CD8-positive, alpha-beta memory T cell (primary cell): ENCODE results near the gene TAF1B. TPM values are rescaled to one million over a fixed set of nuclear protein-coding genes. Genes with fewer than 3 reads are reported as not detected.

Source experiments
- CTCF ChIA-PET: fragments of 350-600 bp; sonication (Branson Sonifier 250); formaldehyde crosslinking; loops from one replicate; lab custom pipeline; 2021; ENCODE audit warnings: antibody characterized with exemption; lab: Charles Lee
- POLR2A ChIA-PET: fragments of 350-600 bp; sonication (Branson Sonifier 250); formaldehyde crosslinking; loops from one replicate; lab custom pipeline; 2021; ENCODE audit warnings: antibody characterized with exemption; lab: Charles Lee
- DNase-seq, 5 donors: peaks; one replicate each; pipeline versions ENCODE4 v3.0.0 to v3.0.0-alpha.2; 2020 to 2022; ENCODE audit warnings: mixed read lengths in 1 of 5
- H3K27ac ChIP-seq: one replicate; pipeline ENCODE4 v1.7.0; 2013; ENCODE audit warnings: low read depth, mild to moderate bottlenecking, low read length, moderate library complexity
- H3K27me3 ChIP-seq: 2 replicates; pipeline ENCODE4 v1.7.0; 2013; ENCODE audit warnings: low read length, mild to moderate bottlenecking; ENCODE audit not compliant: insufficient read depth, poor library complexity, severe bottlenecking
- H3K36me3 ChIP-seq: 2 replicates; pipeline ENCODE4 v1.7.0; 2013; ENCODE audit warnings: mild to moderate bottlenecking, low read length, moderate library complexity; ENCODE audit not compliant: insufficient read depth
- H3K4me1 ChIP-seq: 2 replicates; pipeline ENCODE4 v1.7.0; 2013; ENCODE audit warnings: mild to moderate bottlenecking, low read length, moderate library complexity; ENCODE audit not compliant: insufficient read depth
- H3K4me3 ChIP-seq: 2 replicates; pipeline ENCODE4 v1.7.0; 2013; ENCODE audit warnings: mild to moderate bottlenecking, low read length
- H3K9me3 ChIP-seq: 2 replicates; pipeline ENCODE4 v1.7.0; 2013; ENCODE audit warnings: mild to moderate bottlenecking, low read length
- H3K27ac Mint-ChIP-seq, 8 donors: one replicate each; pipeline ENCODE4 v1.8.0; 2020 to 2021; ENCODE audit warnings: mixed read lengths in 8 of 8, mild to moderate bottlenecking in 6 of 8, inconsistent platforms in 3 of 8, moderate library complexity in 3 of 8
- H3K27me3 Mint-ChIP-seq, 2 donors: one replicate each; pipeline ENCODE4 v1.8.0; 2020 to 2021; ENCODE audit warnings: mixed read lengths in 2 of 2, mild to moderate bottlenecking in 1 of 2, moderate library complexity in 1 of 2
- H3K36me3 Mint-ChIP-seq, 3 donors: one replicate each; pipeline ENCODE4 v1.8.0; 2020 to 2021; ENCODE audit warnings: mixed read lengths in 3 of 3, inconsistent platforms in 1 of 3, mild to moderate bottlenecking in 1 of 3
- H3K4me1 Mint-ChIP-seq, 3 donors: one replicate each; pipeline ENCODE4 v1.8.0; 2020 to 2021; ENCODE audit warnings: mixed read lengths in 3 of 3, inconsistent platforms in 1 of 3, mild to moderate bottlenecking in 1 of 3
- H3K4me3 Mint-ChIP-seq, 7 donors: one replicate each; pipeline ENCODE4 v1.8.0; 2020 to 2021; ENCODE audit warnings: mixed read lengths in 7 of 7, mild to moderate bottlenecking in 6 of 7, moderate library complexity in 4 of 7, inconsistent platforms in 2 of 7
- H3K9me3 Mint-ChIP-seq, 5 donors: one replicate each; pipeline ENCODE4 v1.8.0; 2020 to 2022; ENCODE audit warnings: mixed read lengths in 5 of 5, mild to moderate bottlenecking in 3 of 5, moderate library complexity in 2 of 5, inconsistent platforms in 1 of 5
- polyA plus RNA-seq: library from polyadenylated mRNA; unstranded; fragments of 300-500 nt; fragmentation: Illumina TruSeq; gene quantifications from one replicate; pipeline ENCODE4 v1.2.3, GENCODE V29; 2021
- total RNA-seq, 2 experiments: library from RNA; stranded (reverse); gene quantifications; one replicate each; pipeline ENCODE4 v1.2.3, GENCODE V29; 2021

The TAF1B gene
- total and polyA plus RNA-seq, 3 experiments from 2014 or later = 19.1 to 24.3 (median 20.6) TPM

DNA sequence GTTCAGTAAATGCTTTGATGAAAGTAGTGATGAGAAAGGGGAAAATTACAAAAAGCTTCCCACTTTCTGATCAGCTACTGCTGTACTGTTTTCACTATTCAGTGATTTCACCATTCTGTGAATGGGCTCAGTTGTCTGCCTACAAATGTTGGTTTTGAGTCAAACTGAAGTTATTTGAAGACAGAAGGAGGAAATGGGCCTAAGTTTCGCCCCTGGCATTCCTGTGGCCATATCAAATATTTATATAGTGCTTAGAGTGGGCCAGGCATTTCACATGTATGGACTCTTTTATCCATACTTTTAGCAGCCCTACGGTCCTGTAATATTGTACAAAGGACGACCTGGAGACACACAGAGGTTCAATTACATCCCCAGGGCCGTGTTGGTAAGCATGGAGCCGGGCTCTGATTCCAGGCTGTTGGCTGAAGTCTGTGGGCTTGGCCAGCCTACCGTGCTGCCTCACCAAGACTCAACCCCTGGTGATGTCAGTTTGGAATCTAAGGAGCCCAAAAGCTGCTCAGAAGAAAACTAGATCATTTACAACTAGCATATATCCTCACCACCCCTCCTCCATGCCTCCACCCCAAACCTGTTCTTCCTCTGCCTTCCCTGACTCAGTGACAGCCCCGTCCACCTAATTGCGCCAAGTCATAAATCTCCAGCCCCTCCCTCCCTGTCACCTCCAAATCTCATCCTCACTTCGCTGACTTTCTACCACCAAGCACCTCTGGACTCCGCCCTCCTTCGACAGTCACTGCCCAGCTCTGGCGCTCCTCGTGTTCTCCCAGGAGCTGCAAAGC lies 98.1 kb downstream of the TAF1B start:
- no peak overlapping the region for H3K27ac Mint-ChIP-seq
- Histone ChIP-seq H3K9me3 (no peaks in the 10 kb centered on the region), H3K27ac (no peak overlapping the region), H3K4me1 (no peaks in the 10 kb centered on the region), H3K27me3 (no peaks in the 10 kb centered on the region), H3K4me3 (no peak overlapping the region), H3K36me3 (no peaks in the 10 kb centered on the region)
- CTCF ChIA-PET = interaction anchor here (1.3 kb wide), 1 partner anchor 43 kb away, joined by 3 read pairs; no protein-coding TSS in a partner anchor
- peaks cover 4 to 30% of the 10 kb centered on the region in 2 donors for H3K27me3 Mint-ChIP-seq
- POLR2A ChIA-PET = no interaction called here
- H3K4me3 Mint-ChIP-seq = no peak overlapping the region
- no peak for DNase-seq
- no peaks in the 10 kb centered on the region for H3K9me3 Mint-ChIP-seq
- H3K4me1 Mint-ChIP-seq = no peaks in the 10 kb centered on the region
- H3K36me3 Mint-ChIP-seq = peaks cover 0 to 2% (median 0%) of the 10 kb centered on the region in 3 donors

DNA sequence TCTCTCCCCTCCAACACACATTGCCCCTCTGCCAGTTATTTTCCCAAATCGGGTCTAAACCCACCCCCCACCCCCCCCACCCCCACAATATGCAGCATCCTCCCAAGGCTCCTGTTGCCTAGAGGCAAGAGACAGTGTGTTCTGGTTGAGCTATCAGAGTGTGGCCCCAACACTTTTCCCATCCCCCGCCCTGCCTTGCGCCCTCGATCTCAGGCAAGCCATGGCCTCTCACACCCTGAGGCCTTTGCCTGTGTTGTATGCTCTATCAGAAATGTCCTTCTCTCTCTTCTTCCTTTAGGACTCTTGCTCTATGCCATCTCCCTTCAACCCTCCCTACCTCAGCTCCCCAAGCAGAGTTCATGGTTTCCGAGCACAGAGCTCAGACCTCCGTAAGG lies 98.7 kb downstream of the TAF1B start:
- H3K27ac ChIP-seq = no peak overlapping the region
- ChIA-PET CTCF (no interaction called here), POLR2A (no interaction called here)
- Mint-ChIP-seq H3K9me3 (no peaks in the 10 kb centered on the region), H3K4me1 (no peaks in the 10 kb centered on the region), H3K36me3 (peaks cover 0 to 2% (median 0%) of the 10 kb centered on the region in 3 donors), H3K27ac (no peak overlapping the region), H3K27me3 (peaks cover 4 to 33% of the 10 kb centered on the region in 2 donors), H3K4me3 (no peak overlapping the region)
- no peaks in the 10 kb centered on the region for H3K4me1 ChIP-seq
- no peak for DNase-seq
- H3K36me3 ChIP-seq = no peaks in the 10 kb centered on the region
- no peaks in the 10 kb centered on the region for H3K9me3 ChIP-seq
- H3K27me3 ChIP-seq = no peaks in the 10 kb centered on the region
- no peak overlapping the region for H3K4me3 ChIP-seq

DNA sequence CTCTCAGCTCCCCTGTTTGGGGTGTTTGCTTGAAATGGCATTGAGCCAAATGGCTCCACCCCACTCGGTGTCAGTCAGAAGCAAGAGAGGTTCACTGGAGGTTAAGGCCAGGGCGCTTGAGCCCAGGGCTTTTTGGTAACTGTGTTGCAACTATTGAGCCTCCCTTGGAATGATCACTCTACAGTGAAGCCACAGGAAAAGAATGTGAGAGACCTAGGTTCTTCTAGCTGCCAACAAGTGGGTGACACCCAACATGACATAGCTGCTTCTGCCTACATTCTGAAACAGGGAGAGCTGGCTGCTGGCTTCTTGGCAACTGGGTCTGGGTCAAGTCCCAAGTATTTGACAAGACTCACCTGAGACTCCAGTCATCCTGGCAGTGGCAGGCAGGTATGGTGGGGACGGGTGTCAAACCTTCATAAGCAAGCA lies 101.1 kb downstream of the TAF1B start:
- Histone ChIP-seq H3K4me1 (no peaks in the 10 kb centered on the region), H3K27me3 (no peaks in the 10 kb centered on the region), H3K4me3 (no peak overlapping the region), H3K9me3 (no peaks in the 10 kb centered on the region), H3K36me3 (no peaks in the 10 kb centered on the region), H3K27ac (no peak overlapping the region)
- DNase-seq = no peak
- Mint-ChIP-seq H3K36me3 (no peaks in the 10 kb centered on the region), H3K9me3 (no peaks in the 10 kb centered on the region), H3K27ac (no peak overlapping the region), H3K4me1 (no peaks in the 10 kb centered on the region), H3K27me3 (peaks cover 5 to 43% of the 10 kb centered on the region in 2 donors), H3K4me3 (no peak overlapping the region)
- ChIA-PET CTCF (no interaction called here), POLR2A (no interaction called here)

DNA sequence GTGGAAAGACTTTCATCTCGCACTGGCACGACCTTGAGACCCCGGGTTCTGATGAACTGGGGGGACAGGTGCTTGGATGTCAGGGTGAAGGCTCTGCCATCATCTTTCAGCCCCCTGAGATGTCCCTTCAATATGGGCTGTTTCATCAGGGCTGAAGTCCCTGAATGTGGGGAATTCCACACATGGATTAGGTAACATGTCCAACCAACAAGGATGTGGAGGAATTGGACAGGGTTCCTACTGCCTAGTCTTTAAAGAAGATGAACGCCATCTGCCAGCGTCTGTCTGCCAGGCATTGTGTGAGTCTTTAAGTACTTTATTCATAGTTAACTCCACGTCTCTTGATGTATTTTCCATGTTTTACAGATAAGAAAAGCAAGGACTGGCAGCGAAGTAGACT lies 102.3 kb downstream of the TAF1B start:
- peaks cover 0 to under 1% (median 0%) of the 10 kb centered on the region in 3 donors for H3K36me3 Mint-ChIP-seq
- Histone ChIP-seq H3K4me1 (no peaks in the 10 kb centered on the region), H3K36me3 (no peaks in the 10 kb centered on the region), H3K27me3 (no peaks in the 10 kb centered on the region), H3K27ac (no peak overlapping the region), H3K9me3 (no peaks in the 10 kb centered on the region), H3K4me3 (no peak overlapping the region)
- POLR2A ChIA-PET = no interaction called here
- no peaks in the 10 kb centered on the region for H3K9me3 Mint-ChIP-seq
- peaks cover 3 to 9% (median 8%) of the 10 kb centered on the region in 3 donors for H3K4me1 Mint-ChIP-seq
- no peak overlapping the region for H3K4me3 Mint-ChIP-seq
- CTCF ChIA-PET = no interaction called here
- no peak overlapping the region for H3K27ac Mint-ChIP-seq
- DNase-seq = no peak
- peaks cover 11 to 53% of the 10 kb centered on the region in 2 donors for H3K27me3 Mint-ChIP-seq

DNA sequence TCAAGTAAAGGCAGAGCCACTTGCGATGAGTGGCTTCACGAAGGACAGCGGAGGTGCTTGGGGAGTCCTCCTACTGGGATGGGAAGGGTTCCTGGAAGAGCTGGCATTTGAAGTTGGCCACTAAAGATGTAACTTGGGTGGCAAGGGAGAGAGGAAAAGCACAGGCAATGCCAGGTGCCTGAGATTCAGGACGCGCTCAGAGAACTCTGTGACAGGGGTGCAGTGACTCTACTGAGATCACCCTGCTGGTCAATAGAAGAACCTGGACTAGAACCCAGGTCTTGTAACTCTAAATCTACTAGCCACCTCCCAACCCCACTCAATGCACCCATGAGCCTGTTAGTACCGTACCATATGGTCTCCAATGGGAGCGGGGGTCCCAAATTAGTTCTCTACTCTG lies 102.8 kb downstream of the TAF1B start:
- Mint-ChIP-seq H3K4me3 (no peak overlapping the region), H3K4me1 (peaks cover 4 to 9% (median 9%) of the 10 kb centered on the region in 3 donors), H3K27me3 (peaks cover 12 to 54% of the 10 kb centered on the region in 2 donors), H3K27ac (no peak overlapping the region), H3K36me3 (peaks cover 0 to 1% (median 0%) of the 10 kb centered on the region in 3 donors), H3K9me3 (no peaks in the 10 kb centered on the region)
- H3K27me3 ChIP-seq = no peaks in the 10 kb centered on the region
- no peaks in the 10 kb centered on the region for H3K36me3 ChIP-seq
- POLR2A ChIA-PET = no interaction called here
- H3K4me1 ChIP-seq = no peaks in the 10 kb centered on the region
- H3K4me3 ChIP-seq = no peak overlapping the region
- no peaks in the 10 kb centered on the region for H3K9me3 ChIP-seq
- CTCF ChIA-PET = no interaction called here
- DNase-seq = no peak
- H3K27ac ChIP-seq = no peak overlapping the region

DNA sequence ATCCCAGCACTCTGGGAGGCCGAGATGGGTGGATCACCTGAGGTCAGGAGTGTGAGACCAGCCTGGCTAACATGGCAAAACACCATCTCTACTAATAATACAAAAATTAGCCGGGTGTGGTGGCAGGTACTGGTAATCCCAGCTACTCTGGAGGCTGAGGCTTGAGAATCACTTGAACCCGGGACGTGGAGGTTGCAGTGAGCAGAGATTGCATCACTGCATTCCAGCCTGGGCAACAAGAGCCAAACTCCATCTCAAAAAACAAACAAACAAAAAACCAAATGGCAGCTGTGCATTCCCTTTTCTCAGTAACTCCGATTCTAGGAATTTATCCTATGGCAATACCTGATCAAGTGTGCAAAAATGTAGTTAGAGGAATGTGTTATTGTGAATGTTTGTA lies 103.5 kb downstream of the TAF1B start:
- CTCF ChIA-PET = no interaction called here
- Mint-ChIP-seq H3K4me3 (peak overlapping the region in 1 of 7 donors; percentile 4), H3K27ac (no peak overlapping the region)

DNA sequence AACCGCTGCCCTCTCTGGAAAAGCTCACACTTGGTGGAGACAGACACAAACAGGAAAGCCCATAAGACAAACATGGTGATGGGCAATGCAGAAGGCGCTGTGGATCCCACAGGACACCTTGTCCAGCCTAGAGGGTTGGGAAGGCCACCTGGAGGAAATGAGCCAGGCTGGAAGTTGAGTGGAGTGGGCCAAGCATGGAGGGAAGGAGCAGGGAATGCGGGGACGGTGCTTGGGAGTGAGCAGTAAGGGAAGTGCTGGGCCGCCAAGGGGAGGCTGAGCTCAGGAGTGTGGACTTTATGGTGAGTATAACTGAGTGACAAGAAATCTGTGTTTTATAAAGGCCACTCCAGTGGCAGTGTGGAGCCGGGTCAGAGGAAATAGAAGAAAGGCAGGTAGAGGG lies 105.4 kb downstream of the TAF1B start:
- Mint-ChIP-seq H3K27me3 (peaks cover 15 to 61% of the 10 kb centered on the region in 2 donors), H3K4me3 (peak overlapping the region; percentile 3 to 85 (median 23)), H3K4me1 (peaks cover 9 to 15% (median 12%) of the 10 kb centered on the region in 3 donors), H3K27ac (peak overlapping the region in 2 of 8 donors; percentile 44 to 45), H3K36me3 (peaks cover 0 to 1% (median 0%) of the 10 kb centered on the region in 3 donors), H3K9me3 (no peaks in the 10 kb centered on the region)
- Histone ChIP-seq H3K4me1 (peaks cover 5% of the 10 kb centered on the region), H3K36me3 (no peaks in the 10 kb centered on the region), H3K27ac (no peak overlapping the region), H3K27me3 (no peaks in the 10 kb centered on the region), H3K4me3 (no peak overlapping the region), H3K9me3 (no peaks in the 10 kb centered on the region)
- ChIA-PET POLR2A (no interaction called here), CTCF (no interaction called here)
- DNase-seq = no peak

More for the DNA sequence above, 103.5 kb downstream of the TAF1B start:
- Histone ChIP-seq H3K36me3 (no peaks in the 10 kb centered on the region), H3K9me3 (no peaks in the 10 kb centered on the region), H3K4me3 (no peak overlapping the region), H3K27me3 (no peaks in the 10 kb centered on the region), H3K4me1 (no peaks in the 10 kb centered on the region), H3K27ac (no peak overlapping the region)
- Mint-ChIP-seq H3K9me3 (no peaks in the 10 kb centered on the region), H3K36me3 (peaks cover 0 to 1% (median 0%) of the 10 kb centered on the region in 3 donors), H3K27me3 (peaks cover 12 to 54% of the 10 kb centered on the region in 2 donors), H3K4me1 (peaks cover 4 to 9% (median 9%) of the 10 kb centered on the region in 3 donors)
- POLR2A ChIA-PET = no interaction called here
- no peak for DNase-seq

DNA sequence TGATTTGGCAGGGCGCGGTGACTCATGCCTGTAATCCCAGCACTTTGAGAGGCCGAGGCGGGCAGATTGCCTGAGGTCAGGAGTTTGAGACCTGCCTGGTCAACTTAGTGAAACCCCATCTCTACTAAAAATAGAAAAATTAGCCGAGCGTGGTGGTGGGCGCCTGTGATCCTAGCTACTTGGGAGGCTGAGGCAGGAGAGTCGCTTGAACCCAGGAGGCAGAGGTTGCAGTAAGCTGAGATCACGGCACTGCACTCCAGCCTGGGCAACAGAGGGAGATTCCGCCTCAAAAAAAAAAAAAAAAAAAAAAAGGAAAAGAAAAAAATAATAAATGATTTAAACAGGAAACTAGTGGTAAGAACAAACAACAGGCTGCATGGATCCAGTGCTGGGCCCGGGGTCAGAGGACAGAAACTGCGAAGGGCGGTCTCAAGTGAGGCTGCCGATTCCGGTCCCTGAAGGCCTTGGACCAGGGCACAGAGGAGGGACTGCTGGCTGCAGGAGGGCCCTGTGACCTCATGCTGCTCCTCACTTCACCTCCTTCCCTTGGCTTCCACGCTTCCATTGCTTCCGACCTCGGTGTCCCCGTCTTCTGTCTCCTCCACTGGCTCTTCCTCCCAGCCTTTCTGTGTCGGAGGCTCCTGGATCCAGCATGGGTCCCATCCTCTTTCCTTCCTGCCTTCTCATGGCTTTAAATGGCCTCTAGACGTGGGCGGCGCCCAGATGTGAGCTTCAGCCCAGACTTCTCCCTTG lies 106.1 kb downstream of the TAF1B start:
- H3K9me3 Mint-ChIP-seq = no peaks in the 10 kb centered on the region
- no peak for DNase-seq
- ChIA-PET POLR2A (no interaction called here), CTCF (interaction anchor here (1.4 kb wide), 1 partner anchor 150 kb away, joined by 3 read pairs; no protein-coding TSS in a partner anchor)
- H3K4me1 Mint-ChIP-seq = peaks cover 9 to 15% (median 12%) of the 10 kb centered on the region in 3 donors
- peaks cover 18 to 65% of the 10 kb centered on the region in 2 donors for H3K27me3 Mint-ChIP-seq
- H3K4me3 Mint-ChIP-seq = peak overlapping the region; percentile 64 to 90 (median 80)
- H3K27ac ChIP-seq = no peak overlapping the region
- H3K4me1 ChIP-seq = peaks cover 5% of the 10 kb centered on the region
- H3K4me3 ChIP-seq = no peak overlapping the region
- no peaks in the 10 kb centered on the region for H3K9me3 ChIP-seq
- no peaks in the 10 kb centered on the region for H3K27me3 ChIP-seq
- peak overlapping the region in 3 of 8 donors; percentile 17 to 38 (median 34) for H3K27ac Mint-ChIP-seq
- H3K36me3 ChIP-seq = no peaks in the 10 kb centered on the region
- peaks cover 0 to 1% (median 0%) of the 10 kb centered on the region in 3 donors for H3K36me3 Mint-ChIP-seq
